Gastrocnemius medialis (tissue), 4 donors: ENCODE data around the gene NUP88.

Experiments used
- CTCF ChIP-seq, 5 experiments: fragments of 450-650 bp in 3 of 5; fragments of 200-600 bp in 2 of 5; sonication (generic) in 2 of 5; IDR thresholded peaks in 4 of 5; conservative IDR thresholded peaks in 1 of 5; 1 replicate in 4 of 5; 2 replicates in 1 of 5; pipeline ENCODE4 v1.5.1; 2016 to 2019; ENCODE audit warnings: antibody characterized with exemption in 5 of 5, mild to moderate bottlenecking in 3 of 5, moderate library complexity in 3 of 5
- POLR2A ChIP-seq, 2 donors: fragments of 450-650 bp; IDR thresholded peaks; one replicate each; pipeline ENCODE4 v1.6.1; 2017; ENCODE audit warnings: antibody characterized with exemption in 2 of 2, mild to moderate bottlenecking in 2 of 2, moderate library complexity in 2 of 2

- no peak for TF ChIP-seq CTCF (IDR thresholded peaks at IDR 0.05 in 4 of 5, conservative IDR thresholded peaks at IDR 0.05 in 1 of 5)
- no peak for TF ChIP-seq POLR2A (IDR thresholded peaks at IDR 0.05)
These were observed 46.8 kb upstream of the NUP88 start for GRCh38 chr17:5466295-5466694.
